ENCODE data around the gene IGSF9B. TPM values are rescaled to one million over a fixed set of nuclear protein-coding genes. Genes with fewer than 3 reads are reported as not detected.

Gene IGSF9B
- total RNA-seq, 2 experiments from 2014 or later, result 79.0 to 84.2 TPM

GRCh38 chr11:133983660-133984316 lies 27.0 kb upstream of the IGSF9B start:
- Mint-ChIP-seq H3K27me3 (peaks cover 11% of the 10 kb centered on the region), H3K36me3 (ENCODE audit: low read depth) (no peaks in the 10 kb centered on the region), H3K9me3 (ENCODE audit: low read depth) (no peaks in the 10 kb centered on the region), H3K4me3 (no peak overlapping the region), H3K27ac (no peak overlapping the region), H3K4me1 (no peaks in the 10 kb centered on the region)
- ATAC-seq (no peak), DNase-seq (no peak)
- intact Hi-C loops (cut with DNase I, micrococcal nuclease), result no loop called here
- CTCF ChIA-PET, result no interaction called here
- POLR2A ChIA-PET, result no interaction called here

DNA sequence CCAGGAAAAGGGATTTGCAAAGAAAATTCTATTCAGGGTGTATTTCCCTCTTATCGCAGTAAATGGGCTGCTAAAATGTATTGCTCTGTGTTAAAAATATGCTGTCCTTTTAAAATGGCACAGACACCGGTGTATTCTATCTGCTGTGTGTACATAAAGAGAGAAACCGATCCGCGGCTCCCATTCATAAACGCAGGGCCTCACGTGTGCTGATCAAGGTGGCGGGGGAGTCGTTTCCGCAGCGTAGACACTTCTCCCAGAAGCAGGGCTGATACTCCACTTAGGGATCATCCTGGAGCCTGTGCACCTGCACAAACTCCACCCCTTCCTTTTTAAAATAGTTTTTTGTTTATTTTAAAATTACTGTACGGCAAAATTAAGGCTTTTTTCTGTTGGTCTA lies 26.1 kb upstream of the IGSF9B start:
- Mint-ChIP-seq H3K27me3 (peaks cover 11% of the 10 kb centered on the region), H3K27ac (no peak overlapping the region), H3K36me3 (ENCODE audit: low read depth) (no peaks in the 10 kb centered on the region), H3K4me3 (no peak overlapping the region), H3K4me1 (no peaks in the 10 kb centered on the region), H3K9me3 (ENCODE audit: low read depth) (no peaks in the 10 kb centered on the region)
- ATAC-seq (no peak), DNase-seq (no peak)
- intact Hi-C loops (cut with DNase I, micrococcal nuclease), result no loop called here
- ChIA-PET POLR2A (no interaction called here), CTCF (no interaction called here)

DNA sequence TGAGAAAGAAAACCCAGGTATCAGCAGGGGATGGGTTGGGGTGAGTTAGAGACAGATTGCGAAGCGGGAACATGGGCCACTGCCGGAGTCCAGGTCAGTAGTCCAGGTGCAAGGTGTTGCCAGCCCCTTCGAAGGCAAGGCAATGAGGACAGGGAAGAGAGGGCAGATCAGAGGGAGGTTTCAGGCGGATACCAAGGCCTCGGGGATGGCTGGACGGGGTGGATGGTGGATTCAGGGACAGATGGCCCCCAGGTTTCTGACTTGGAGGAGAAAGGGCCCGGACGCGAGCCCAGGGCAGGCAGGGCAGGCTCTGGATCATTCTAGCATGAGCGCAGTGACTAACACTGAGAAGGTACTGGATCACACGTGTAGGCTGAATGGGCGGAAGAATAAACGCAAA lies 25.4 kb upstream of the IGSF9B start:
- CTCF ChIA-PET, result no interaction called here
- peaks cover 11% of the 10 kb centered on the region for H3K27me3 Mint-ChIP-seq
- no peaks in the 10 kb centered on the region for H3K36me3 Mint-ChIP-seq (ENCODE audit: low read depth)
- intact Hi-C loops (cut with DNase I, micrococcal nuclease), result no loop called here
- H3K4me1 Mint-ChIP-seq, result no peaks in the 10 kb centered on the region
- no peak overlapping the region for H3K4me3 Mint-ChIP-seq
- H3K9me3 Mint-ChIP-seq (ENCODE audit: low read depth), result no peaks in the 10 kb centered on the region
- ATAC-seq (no peak), DNase-seq (no peak)
- no peak overlapping the region for H3K27ac Mint-ChIP-seq
- POLR2A ChIA-PET, result no interaction called here

GRCh38 chr11:133981156-133981555 lies 24.4 kb upstream of the IGSF9B start:
- ChIA-PET POLR2A (no interaction called here), CTCF (no interaction called here)
- DNase-seq (no peak), ATAC-seq (no peak)
- Mint-ChIP-seq H3K4me3 (no peak overlapping the region), H3K27me3 (peaks cover 11% of the 10 kb centered on the region), H3K9me3 (ENCODE audit: low read depth) (no peaks in the 10 kb centered on the region), H3K4me1 (no peaks in the 10 kb centered on the region), H3K36me3 (ENCODE audit: low read depth) (no peaks in the 10 kb centered on the region), H3K27ac (no peak overlapping the region)
- intact Hi-C loops (cut with DNase I, micrococcal nuclease), result no loop called here

DNA sequence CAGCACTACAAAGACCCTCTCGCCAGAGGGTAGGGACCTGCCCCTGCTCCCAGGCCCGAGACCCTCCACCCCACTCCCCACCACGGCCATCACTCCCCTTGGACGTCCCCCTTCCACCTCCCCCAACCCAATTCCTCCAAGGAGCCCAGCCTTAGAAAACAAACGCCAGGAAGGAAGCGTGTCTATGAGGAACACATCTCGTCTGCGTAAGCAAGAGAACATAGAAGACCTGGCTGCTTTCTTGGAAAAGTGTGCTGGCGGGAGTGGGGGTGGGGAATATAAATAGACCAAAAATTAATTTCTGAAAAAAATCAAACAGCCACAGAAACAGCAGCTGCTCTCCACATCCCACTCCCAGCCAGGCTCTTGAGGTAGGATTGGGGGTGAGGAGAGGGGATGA lies 23.9 kb upstream of the IGSF9B start:
- H3K27ac Mint-ChIP-seq, result no peak overlapping the region
- DNase-seq (no peak), ATAC-seq (no peak)
- no peaks in the 10 kb centered on the region for H3K9me3 Mint-ChIP-seq (ENCODE audit: low read depth)
- no peak overlapping the region for H3K4me3 Mint-ChIP-seq
- intact Hi-C loops (cut with DNase I, micrococcal nuclease), result no loop called here
- CTCF ChIA-PET, result no interaction called here
- H3K27me3 Mint-ChIP-seq, result peaks cover 11% of the 10 kb centered on the region
- no peaks in the 10 kb centered on the region for H3K36me3 Mint-ChIP-seq (ENCODE audit: low read depth)
- H3K4me1 Mint-ChIP-seq, result no peaks in the 10 kb centered on the region
- POLR2A ChIA-PET, result no interaction called here

DNA sequence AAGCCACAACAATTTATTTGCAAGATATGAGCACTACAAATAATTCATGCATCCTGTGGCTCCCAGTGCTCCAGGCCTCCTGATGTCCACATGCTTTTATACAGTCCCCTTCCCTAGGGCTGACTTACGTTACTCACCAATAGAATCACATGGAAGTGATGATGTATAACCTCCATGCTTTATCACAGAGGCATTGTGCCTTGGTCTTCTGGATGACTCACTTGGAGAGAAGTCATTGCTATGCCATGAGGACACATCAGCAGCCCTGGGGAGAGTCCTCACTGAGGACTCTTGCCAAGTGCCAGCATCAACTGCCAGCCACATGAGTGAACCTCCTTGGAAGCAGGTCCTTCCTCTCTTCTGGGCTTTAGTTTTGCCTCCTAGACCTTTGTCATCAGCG lies 22.0 kb upstream of the IGSF9B start:
- H3K27ac Mint-ChIP-seq, result no peak overlapping the region
- ATAC-seq, result peak; percentile 82
- no peaks in the 10 kb centered on the region for H3K4me1 Mint-ChIP-seq
- no peak overlapping the region for H3K4me3 Mint-ChIP-seq
- no peak for DNase-seq
- intact Hi-C loops (cut with DNase I, micrococcal nuclease), result no loop called here
- ChIA-PET POLR2A (no interaction called here), CTCF (interaction anchor here (0.6 to 1.4 kb wide), 2 partner anchors 51 to 228 kb away, joined by 4 to 5 read pairs; no protein-coding TSS in a partner anchor)
- no peaks in the 10 kb centered on the region for H3K36me3 Mint-ChIP-seq (ENCODE audit: low read depth)
- H3K9me3 Mint-ChIP-seq (ENCODE audit: low read depth), result no peaks in the 10 kb centered on the region
- peaks cover 11% of the 10 kb centered on the region for H3K27me3 Mint-ChIP-seq

DNA sequence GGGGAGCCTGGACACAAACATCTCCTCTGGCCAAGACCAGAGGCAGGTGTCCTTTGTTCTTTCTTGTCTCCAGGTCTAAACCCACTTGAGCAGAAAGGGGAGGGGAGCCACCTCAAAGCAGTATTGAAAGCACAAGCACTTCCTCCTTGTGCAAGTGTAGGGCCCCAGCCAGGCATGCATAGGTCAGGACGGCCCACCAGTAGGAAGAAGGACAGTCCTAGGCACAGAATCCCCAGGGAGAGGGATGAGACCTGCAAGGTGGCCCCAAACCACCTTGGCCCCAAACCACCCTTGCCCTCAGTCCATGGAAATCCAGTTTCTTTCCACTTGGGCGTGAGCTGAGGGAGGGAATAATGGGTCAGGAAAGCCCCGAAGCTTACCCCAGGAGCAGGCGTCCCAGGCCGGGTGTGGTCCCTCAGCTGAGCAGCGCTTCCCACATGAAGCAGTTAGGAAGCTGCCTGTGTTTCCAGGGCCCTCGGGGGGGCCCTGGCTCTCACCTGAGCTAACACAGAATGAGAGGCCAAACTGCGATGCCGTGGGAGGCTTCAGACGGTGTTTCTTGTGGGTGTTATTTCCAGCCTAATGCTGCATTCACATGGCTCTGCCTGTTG lies 20.4 kb upstream of the IGSF9B start:
- Mint-ChIP-seq H3K4me3 (no peak overlapping the region), H3K4me1 (no peaks in the 10 kb centered on the region), H3K36me3 (ENCODE audit: low read depth) (no peaks in the 10 kb centered on the region), H3K9me3 (ENCODE audit: low read depth) (no peaks in the 10 kb centered on the region), H3K27me3 (peaks cover 8% of the 10 kb centered on the region), H3K27ac (no peak overlapping the region)
- POLR2A ChIA-PET, result no interaction called here
- CTCF ChIA-PET, result no interaction called here
- intact Hi-C loops (cut with DNase I, micrococcal nuclease), result no loop called here
- ATAC-seq, result peak; percentile 65
- no peak for DNase-seq

DNA sequence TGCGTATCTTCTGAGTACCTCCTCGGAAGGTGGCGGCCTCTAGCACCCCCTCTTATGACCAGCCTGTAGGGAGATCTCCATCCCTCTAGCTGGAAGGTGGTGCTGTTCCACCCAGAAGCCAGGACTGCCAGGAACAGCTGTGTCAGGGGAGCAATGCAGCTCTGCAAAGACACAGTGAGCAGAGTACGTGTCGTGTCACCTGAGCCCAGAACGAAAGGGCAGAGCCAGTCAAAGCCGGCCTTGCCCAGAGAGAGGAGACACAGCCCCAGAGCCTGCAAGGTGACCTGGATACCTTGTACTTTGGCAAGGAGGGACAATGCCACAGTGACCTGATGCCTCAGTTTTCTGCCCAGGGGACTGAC lies 18.7 kb upstream of the IGSF9B start:
- no peak for DNase-seq
- POLR2A ChIA-PET, result no interaction called here
- ATAC-seq, result no peak
- H3K4me3 Mint-ChIP-seq, result no peak overlapping the region
- no peak overlapping the region for H3K27ac Mint-ChIP-seq
- intact Hi-C loops (cut with DNase I, micrococcal nuclease), result no loop called here
- no peaks in the 10 kb centered on the region for H3K27me3 Mint-ChIP-seq
- no peaks in the 10 kb centered on the region for H3K9me3 Mint-ChIP-seq (ENCODE audit: low read depth)
- CTCF ChIA-PET, result no interaction called here
- H3K4me1 Mint-ChIP-seq, result no peaks in the 10 kb centered on the region
- H3K36me3 Mint-ChIP-seq (ENCODE audit: low read depth), result no peaks in the 10 kb centered on the region

GRCh38 chr11:133974836-133975487 lies 18.2 kb upstream of the IGSF9B start:
- DNase-seq, result no peak
- CTCF ChIA-PET, result no interaction called here
- Mint-ChIP-seq H3K4me1 (no peaks in the 10 kb centered on the region), H3K27ac (no peak overlapping the region), H3K36me3 (ENCODE audit: low read depth) (no peaks in the 10 kb centered on the region), H3K27me3 (no peaks in the 10 kb centered on the region), H3K9me3 (ENCODE audit: low read depth) (no peaks in the 10 kb centered on the region), H3K4me3 (no peak overlapping the region)
- POLR2A ChIA-PET, result no interaction called here
- ATAC-seq, result no peak
- intact Hi-C loops (cut with DNase I, micrococcal nuclease), result no loop called here

GRCh38 chr11:133971881-133972280 lies 15.1 kb upstream of the IGSF9B start:
- H3K4me3 Mint-ChIP-seq, result no peak overlapping the region
- H3K9me3 Mint-ChIP-seq (ENCODE audit: low read depth), result no peaks in the 10 kb centered on the region
- ATAC-seq (no peak), DNase-seq (no peak)
- peaks cover 9% of the 10 kb centered on the region for H3K4me1 Mint-ChIP-seq
- H3K27ac Mint-ChIP-seq, result no peak overlapping the region
- intact Hi-C loops (cut with DNase I, micrococcal nuclease), result no loop called here
- ChIA-PET POLR2A (no interaction called here), CTCF (interaction anchor here (1.1 kb wide), 1 partner anchor 153 kb away, joined by 3 read pairs; no protein-coding TSS in a partner anchor)
- peaks cover 2% of the 10 kb centered on the region for H3K36me3 Mint-ChIP-seq (ENCODE audit: low read depth)
- H3K27me3 Mint-ChIP-seq, result peaks cover 3% of the 10 kb centered on the region

GRCh38 chr11:133969112-133969511 lies 12.3 kb upstream of the IGSF9B start:
- no peak overlapping the region for H3K4me3 Mint-ChIP-seq
- no peak for ATAC-seq
- no peak for DNase-seq
- no peak overlapping the region for H3K27ac Mint-ChIP-seq
- POLR2A ChIA-PET, result no interaction called here
- H3K36me3 Mint-ChIP-seq (ENCODE audit: low read depth), result peaks cover 2% of the 10 kb centered on the region
- H3K9me3 Mint-ChIP-seq (ENCODE audit: low read depth), result no peaks in the 10 kb centered on the region
- CTCF ChIA-PET, result interaction anchor here (0.6 to 1.2 kb wide), 3 partner anchors 10 to 159 kb away, joined by 3 read pairs; no protein-coding TSS in a partner anchor
- peaks cover 9% of the 10 kb centered on the region for H3K4me1 Mint-ChIP-seq
- H3K27me3 Mint-ChIP-seq, result peaks cover 10% of the 10 kb centered on the region
- intact Hi-C loops (cut with DNase I, micrococcal nuclease), result loop anchor here in 1 of 2 experiments (5.0 kb wide), 1 partner anchor 168 kb away; no protein-coding TSS in a partner anchor

DNA sequence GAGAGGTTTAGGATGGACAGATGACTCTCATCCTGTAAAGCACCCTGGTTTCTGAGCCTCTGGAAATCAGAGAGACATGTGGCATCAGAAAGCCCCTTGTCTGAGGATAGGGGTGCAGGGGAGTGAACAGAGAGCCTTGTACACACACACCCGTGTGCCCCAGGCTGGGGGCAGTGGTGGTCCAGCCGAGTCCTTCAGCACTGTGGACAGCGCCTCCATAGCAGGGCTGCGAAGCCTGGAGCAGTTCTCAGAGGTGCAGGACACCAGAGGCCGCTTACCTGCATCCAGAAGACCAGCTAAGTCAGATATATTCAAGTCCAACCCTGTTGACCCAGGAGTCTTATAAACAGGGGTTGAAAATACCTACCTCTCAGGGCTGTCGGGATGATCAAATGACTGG lies 11.5 kb upstream of the IGSF9B start:
- intact Hi-C loops (cut with DNase I, micrococcal nuclease), result loop anchor here in 1 of 2 experiments (5.0 kb wide), 1 partner anchor 169 kb away; no protein-coding TSS in a partner anchor
- CTCF ChIA-PET, result interaction anchor here (1.2 kb wide), 2 partner anchors 9 to 36 kb away, joined by 3 read pairs; no protein-coding TSS in a partner anchor
- Mint-ChIP-seq H3K4me1 (peaks cover 9% of the 10 kb centered on the region), H3K4me3 (peak overlapping the region; percentile 69), H3K27me3 (peaks cover 10% of the 10 kb centered on the region), H3K36me3 (ENCODE audit: low read depth) (peaks cover 2% of the 10 kb centered on the region), H3K9me3 (ENCODE audit: low read depth) (no peaks in the 10 kb centered on the region), H3K27ac (no peak overlapping the region)
- POLR2A ChIA-PET, result no interaction called here
- ATAC-seq, result no peak
- DNase-seq, result no peak

Data from activated CD4-positive, alpha-beta T cell treated with anti-CD3 and anti-CD28 coated beads for 36 hours (primary cell).